ENCODE results near the gene TALDO1. TPM values are rescaled to one million over a fixed set of nuclear protein-coding genes. Genes with fewer than 3 reads are reported as not detected.

Gene TALDO1
- total RNA-seq, 1 donor from 2014 or later, result 155 TPM

DNA sequence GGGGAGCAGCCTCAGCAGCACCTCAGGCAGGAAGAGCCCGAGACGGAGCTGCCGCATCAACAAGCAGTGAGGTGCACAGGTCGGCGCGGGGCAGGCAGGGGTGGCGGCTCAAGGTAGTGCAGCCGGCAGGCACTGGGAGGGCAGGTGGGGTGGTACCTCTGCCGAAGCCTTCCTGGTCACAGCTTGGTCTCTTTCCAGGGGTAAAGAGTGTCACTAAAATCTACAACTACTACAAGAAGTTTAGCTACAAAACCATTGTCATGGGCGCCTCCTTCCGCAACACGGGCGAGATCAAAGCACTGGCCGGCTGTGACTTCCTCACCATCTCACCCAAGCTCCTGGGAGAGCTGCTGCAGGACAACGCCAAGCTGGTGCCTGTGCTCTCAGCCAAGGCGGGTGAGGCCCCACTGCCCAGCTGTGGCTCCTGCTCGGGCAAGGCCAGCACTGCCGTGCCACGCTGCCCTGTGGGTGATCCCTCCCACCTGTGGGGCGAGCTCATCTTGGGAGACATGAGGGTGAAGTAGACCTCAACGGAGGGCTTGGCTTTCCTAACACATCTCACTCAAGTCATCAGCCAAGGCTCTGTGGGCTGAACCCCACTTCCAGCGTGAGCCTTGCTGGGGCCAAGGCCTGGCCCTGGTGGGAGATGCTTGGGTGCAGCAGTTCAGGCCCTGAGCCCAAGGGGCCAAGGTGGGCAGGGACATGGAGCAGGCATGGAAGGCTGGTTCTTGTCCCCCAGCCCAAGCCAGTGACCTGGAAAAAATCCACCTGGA lies 16.5 kb downstream of the TALDO1 start:
- Histone ChIP-seq H4K20me1 (ENCODE audit: insufficient read depth, low read length) (peaks cover 56% of the 10 kb centered on the region), H3K9ac (ENCODE audit: low read length) (no peak overlapping the region), H3K4me1 (ENCODE audit: insufficient read depth, low read length) (peaks cover 7% of the 10 kb centered on the region), H2AFZ (ENCODE audit: low read depth, low read length) (no peak overlapping the region), H3K36me3 (ENCODE audit: insufficient read depth, low read length) (peaks cover 24% of the 10 kb centered on the region), H3K27me3 (ENCODE audit: insufficient read depth, low read length) (no peaks in the 10 kb centered on the region), H3K27ac (ENCODE audit: low read depth, low read length) (no peak overlapping the region), H3K4me3 (ENCODE audit: insufficient read depth, low read depth, low read length) (no peak overlapping the region), H3K4me2 (ENCODE audit: low read length) (no peak overlapping the region), H3K79me2 (ENCODE audit: insufficient read depth, low read length) (no peaks in the 10 kb centered on the region), H3K9me3 (ENCODE audit: insufficient read depth, low read depth, low read length) (no peaks in the 10 kb centered on the region)
- FAIRE-seq, result no peak
- no peak for DNase-seq (ENCODE audit: low read depth)
- Mint-ChIP-seq H3K4me1 (ENCODE audit: low read depth, unreplicated experiment) (peaks cover 9% of the 10 kb centered on the region), H3K36me3 (ENCODE audit: low read depth, unreplicated experiment) (peaks cover 10% of the 10 kb centered on the region), H3K27ac (ENCODE audit: unreplicated experiment) (peak overlapping the region; percentile 58), H3K9me3 (ENCODE audit: unreplicated experiment) (no peaks in the 10 kb centered on the region), H3K27me3 (ENCODE audit: low read depth, unreplicated experiment) (no peaks in the 10 kb centered on the region), H3K4me3 (ENCODE audit: unreplicated experiment) (no peak overlapping the region)
- TF ChIP-seq EZH2 (IDR thresholded peaks at IDR 0.05; ENCODE audit: insufficient read depth, low read length) (no peak), CTCF (IDR thresholded peaks at IDR 0.05; ENCODE audit: insufficient read depth, low read depth, low read length) (no peak)

GRCh38 chr11:764322-765024 lies 17.2 kb downstream of the TALDO1 start:
- H3K4me3 ChIP-seq (ENCODE audit: insufficient read depth, low read depth, low read length), result no peak overlapping the region
- H3K27me3 ChIP-seq (ENCODE audit: insufficient read depth, low read length), result no peaks in the 10 kb centered on the region
- no peak overlapping the region for H3K4me2 ChIP-seq (ENCODE audit: low read length)
- no peaks in the 10 kb centered on the region for H3K9me3 ChIP-seq (ENCODE audit: insufficient read depth, low read depth, low read length)
- TF ChIP-seq EZH2 (IDR thresholded peaks at IDR 0.05; ENCODE audit: insufficient read depth, low read length), result no peak
- Mint-ChIP-seq H3K36me3 (ENCODE audit: low read depth, unreplicated experiment) (peaks cover 10% of the 10 kb centered on the region), H3K9me3 (ENCODE audit: unreplicated experiment) (no peaks in the 10 kb centered on the region), H3K4me1 (ENCODE audit: low read depth, unreplicated experiment) (peaks cover 9% of the 10 kb centered on the region), H3K27me3 (ENCODE audit: low read depth, unreplicated experiment) (no peaks in the 10 kb centered on the region), H3K27ac (ENCODE audit: unreplicated experiment) (no peak overlapping the region), H3K4me3 (ENCODE audit: unreplicated experiment) (no peak overlapping the region)
- FAIRE-seq (no peak), DNase-seq (ENCODE audit: low read depth) (no peak)
- H3K9ac ChIP-seq (ENCODE audit: low read length), result no peak overlapping the region
- no peaks in the 10 kb centered on the region for H3K79me2 ChIP-seq (ENCODE audit: insufficient read depth, low read length)
- H2AFZ ChIP-seq (ENCODE audit: low read depth, low read length), result no peak overlapping the region
- H3K4me1 ChIP-seq (ENCODE audit: insufficient read depth, low read length), result peaks cover 7% of the 10 kb centered on the region
- peaks cover 56% of the 10 kb centered on the region for H4K20me1 ChIP-seq (ENCODE audit: insufficient read depth, low read length)
- peaks cover 21% of the 10 kb centered on the region for H3K36me3 ChIP-seq (ENCODE audit: insufficient read depth, low read length)
- no peak overlapping the region for H3K27ac ChIP-seq (ENCODE audit: low read depth, low read length)

GRCh38 chr11:765025-765801 lies 17.9 kb downstream of the TALDO1 start:
- H4K20me1 ChIP-seq (ENCODE audit: insufficient read depth, low read length), result peaks cover 61% of the 10 kb centered on the region
- no peak overlapping the region for H3K4me3 Mint-ChIP-seq (ENCODE audit: unreplicated experiment)
- no peaks in the 10 kb centered on the region for H3K9me3 Mint-ChIP-seq (ENCODE audit: unreplicated experiment)
- no peak overlapping the region for H2AFZ ChIP-seq (ENCODE audit: low read depth, low read length)
- H3K9me3 ChIP-seq (ENCODE audit: insufficient read depth, low read depth, low read length), result no peaks in the 10 kb centered on the region
- TF ChIP-seq CTCF (IDR thresholded peaks at IDR 0.05; ENCODE audit: insufficient read depth, low read depth, low read length), result peak; percentile 17
- no peak for TF ChIP-seq EZH2 (IDR thresholded peaks at IDR 0.05; ENCODE audit: insufficient read depth, low read length)
- no peaks in the 10 kb centered on the region for H3K27me3 ChIP-seq (ENCODE audit: insufficient read depth, low read length)
- no peak overlapping the region for H3K9ac ChIP-seq (ENCODE audit: low read length)
- no peak overlapping the region for H3K27ac ChIP-seq (ENCODE audit: low read depth, low read length)
- no peak overlapping the region for H3K4me2 ChIP-seq (ENCODE audit: low read length)
- H3K4me3 ChIP-seq (ENCODE audit: insufficient read depth, low read depth, low read length), result no peak overlapping the region
- no peaks in the 10 kb centered on the region for H3K27me3 Mint-ChIP-seq (ENCODE audit: low read depth, unreplicated experiment)
- peaks cover 6% of the 10 kb centered on the region for H3K36me3 Mint-ChIP-seq (ENCODE audit: low read depth, unreplicated experiment)
- FAIRE-seq, result no peak
- peaks cover 2% of the 10 kb centered on the region for H3K79me2 ChIP-seq (ENCODE audit: insufficient read depth, low read length)
- no peak for DNase-seq (ENCODE audit: low read depth)
- H3K4me1 Mint-ChIP-seq (ENCODE audit: low read depth, unreplicated experiment), result peaks cover 9% of the 10 kb centered on the region
- H3K4me1 ChIP-seq (ENCODE audit: insufficient read depth, low read length), result peaks cover 7% of the 10 kb centered on the region
- H3K36me3 ChIP-seq (ENCODE audit: insufficient read depth, low read length), result peaks cover 17% of the 10 kb centered on the region
- H3K27ac Mint-ChIP-seq (ENCODE audit: unreplicated experiment), result peak overlapping the region; percentile 41

Data from astrocyte (in vitro differentiated cells and primary cell).